ENCODE measurements around the gene SREK1.

GRCh38 chr5:66164044-66164790 lies 20.1 kb downstream of the SREK1 start:
- TF ChIP-seq CTCF (optimal IDR thresholded peaks at IDR 0.05 in 1 of 3, IDR thresholded peaks at IDR 0.05 in 1 of 3, conservative IDR thresholded peaks at IDR 0.05 in 1 of 3; ENCODE audit: extremely low read depth in 1 of 3, insufficient read depth in 2 of 3, low read length in 3 of 3) (no peak), EZH2 (IDR thresholded peaks at IDR 0.05; ENCODE audit: low read length) (no peak)

All from keratinocyte (primary cell).